Ammon's horn (tissue), 1 donor: ENCODE results near the gene SPG7.
"Not testable (repeated sequence)": the region's sequence is repeated elsewhere in the genome, so short reads cannot be mapped to it uniquely, and the experiment has no call there.

ENCODE experiments used
- DNase-seq: peaks from one replicate; pipeline ENCODE4 v3.0.0-alpha.2; 2016; ENCODE audit warnings: low spot score

SPG7 gene

DNA sequence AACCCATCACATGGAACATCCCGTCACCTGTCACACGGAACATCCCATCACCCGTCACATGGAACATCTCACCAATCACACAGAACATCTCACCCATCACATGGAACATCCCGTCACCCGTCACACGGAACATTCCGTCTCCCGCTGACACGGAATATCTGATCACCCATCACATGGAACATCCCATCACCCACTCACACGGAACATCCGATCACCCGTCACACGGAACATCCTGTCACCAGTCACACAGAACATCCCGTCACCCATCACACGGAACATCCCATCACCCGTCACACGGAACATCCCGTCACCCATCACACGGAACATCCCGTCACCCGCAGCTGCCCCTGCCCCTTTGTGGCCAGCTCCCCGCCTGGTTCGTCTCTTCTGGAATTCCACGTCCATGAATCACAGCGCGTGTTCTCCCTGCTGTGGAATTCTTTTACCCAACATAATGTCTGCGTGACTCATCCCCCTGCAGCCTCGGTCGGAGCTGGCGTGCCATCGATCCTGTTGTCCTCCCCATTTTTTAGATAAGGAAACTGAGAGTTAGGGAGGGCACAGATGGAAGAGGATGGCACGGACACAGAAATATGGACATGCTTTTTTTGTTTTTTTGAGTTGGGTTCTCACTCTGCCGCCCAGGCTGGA, 73.0 kb downstream of the SPG7 start:
- DNase-seq, result no peak

DNA sequence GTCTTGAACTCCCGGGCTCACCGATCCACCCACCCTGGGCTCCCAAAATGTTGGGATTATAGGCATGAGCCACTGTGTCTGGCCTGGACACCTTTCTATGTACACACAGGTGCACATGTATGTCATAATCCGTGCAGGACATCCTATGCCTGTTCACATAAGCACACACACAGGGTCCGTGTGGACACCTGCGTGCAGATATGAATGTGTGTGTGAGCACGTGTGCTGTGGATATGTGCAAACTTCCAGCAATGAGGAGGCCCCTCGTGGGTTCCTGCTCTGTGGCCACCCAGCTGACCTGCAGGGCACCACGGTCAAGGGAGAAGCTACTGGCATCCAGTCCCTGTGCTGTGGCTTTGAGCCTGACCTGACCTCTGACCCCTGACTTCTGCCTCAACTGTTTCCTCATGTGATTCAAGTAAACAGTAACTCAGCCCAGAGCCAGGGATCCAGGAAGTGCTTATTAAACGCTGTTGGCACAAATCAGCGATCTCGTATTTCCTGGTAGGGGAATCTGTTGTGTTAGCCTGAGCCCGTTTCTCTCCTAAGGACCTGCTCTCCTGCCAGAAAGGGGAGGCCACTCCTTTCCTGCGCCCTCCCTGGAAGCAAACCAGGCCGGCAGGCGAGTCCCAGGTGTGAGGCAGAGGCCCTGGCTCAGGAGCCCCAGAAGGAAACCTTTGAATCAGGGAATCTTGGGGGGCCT, 73.8 kb downstream of the SPG7 start:
- no peak for DNase-seq

DNA sequence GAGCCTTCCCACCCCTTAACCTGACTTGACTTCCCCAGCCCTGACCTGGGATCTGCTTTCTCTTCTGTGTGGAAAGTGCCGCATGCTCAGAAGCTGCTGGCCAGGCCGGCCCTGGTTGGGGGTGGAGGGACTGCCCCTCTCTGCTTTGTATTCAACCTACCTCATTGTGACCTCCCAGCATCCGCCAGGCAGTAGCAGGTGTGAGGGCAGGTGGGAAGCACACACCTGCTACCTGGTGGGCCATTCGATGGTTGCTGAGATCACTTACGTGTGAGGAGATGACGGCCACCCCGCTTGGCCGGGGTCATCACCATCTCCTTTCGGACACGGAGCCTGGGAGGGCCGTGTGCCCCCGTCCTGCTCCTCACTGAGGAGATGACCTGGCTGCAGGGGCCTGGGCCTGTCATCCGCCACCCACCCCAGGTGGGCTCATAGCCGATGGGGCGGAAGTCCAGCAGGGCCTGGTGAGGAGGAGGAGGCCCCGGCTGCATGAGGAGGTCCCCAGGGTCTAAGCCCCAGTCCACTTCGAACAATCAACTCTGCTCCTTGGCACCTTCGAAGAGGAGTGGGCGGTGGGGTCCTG, 74.5 kb downstream of the SPG7 start:
- no peak for DNase-seq

DNA sequence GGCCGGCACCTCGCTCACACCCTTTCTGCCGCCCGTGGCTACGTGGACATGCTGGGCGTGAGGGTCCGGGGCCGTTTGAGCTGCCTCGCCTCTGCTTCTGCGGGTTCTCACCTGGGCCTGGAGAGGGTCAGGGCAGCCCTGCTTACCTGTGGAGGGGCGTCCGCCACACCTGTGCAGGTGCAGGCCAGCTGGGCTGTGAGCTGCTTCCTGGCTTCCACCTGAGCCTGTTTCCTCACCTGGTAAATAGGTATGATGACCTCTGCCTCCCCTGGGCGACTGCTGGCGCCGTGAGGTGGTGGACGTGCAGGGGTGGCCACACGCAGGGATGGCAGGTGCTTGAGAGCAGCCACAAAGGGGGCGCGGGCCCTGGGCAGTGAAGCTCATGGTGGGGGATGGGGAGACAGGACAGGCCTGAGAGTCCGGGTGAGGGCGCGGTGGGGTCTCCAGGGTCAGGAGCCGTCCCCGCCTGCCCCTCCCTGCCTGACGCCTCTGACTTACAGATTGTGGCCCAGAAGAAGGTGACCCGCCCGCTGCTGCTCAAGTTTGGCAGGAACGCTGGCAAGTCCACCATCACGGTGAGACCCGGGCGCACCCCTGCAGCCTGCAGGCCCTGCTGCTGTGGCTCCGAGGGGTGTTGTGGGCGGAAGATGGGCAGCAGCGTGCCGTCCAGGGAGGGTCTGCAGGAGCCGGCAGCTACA, 75.1 kb downstream of the SPG7 start:
- DNase-seq, result no peak

DNA sequence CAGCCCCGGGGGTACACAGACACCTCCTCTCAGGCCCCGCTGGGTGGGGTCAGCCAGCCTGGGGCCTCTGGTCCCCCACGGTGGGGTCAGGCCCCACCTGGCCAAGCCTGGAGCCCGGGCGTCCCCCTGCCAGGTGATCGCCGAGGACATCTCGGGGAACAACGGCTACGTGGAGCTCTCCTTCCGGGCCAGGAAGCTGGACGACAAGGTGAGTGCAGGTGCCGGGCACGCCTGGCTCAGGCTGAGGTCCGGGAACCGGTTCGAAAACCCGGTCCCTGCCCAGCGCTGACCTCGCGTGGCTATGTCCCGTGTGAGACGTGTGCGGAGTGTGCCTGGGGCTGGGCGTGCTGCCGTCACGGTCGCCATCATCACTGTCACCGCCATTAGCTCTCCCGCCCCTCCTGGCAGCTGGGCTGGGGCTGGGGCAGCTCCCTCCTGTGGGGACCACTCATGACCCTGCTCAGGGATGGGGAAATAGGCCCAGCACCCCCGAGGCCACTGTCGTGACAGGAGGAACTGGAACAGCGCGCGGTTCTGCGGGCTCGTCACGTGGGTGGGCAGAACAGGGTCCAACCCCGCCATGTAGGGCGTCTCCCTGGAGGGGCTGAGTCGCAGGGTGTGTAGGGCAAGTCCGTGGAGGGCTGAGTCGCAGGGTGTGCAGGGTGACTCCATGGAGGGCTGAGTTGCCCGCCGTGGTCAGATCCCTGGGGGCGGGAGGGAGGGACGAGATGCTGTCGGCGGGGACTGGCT, 75.9 kb downstream of the SPG7 start:
- DNase-seq, result no peak

DNA sequence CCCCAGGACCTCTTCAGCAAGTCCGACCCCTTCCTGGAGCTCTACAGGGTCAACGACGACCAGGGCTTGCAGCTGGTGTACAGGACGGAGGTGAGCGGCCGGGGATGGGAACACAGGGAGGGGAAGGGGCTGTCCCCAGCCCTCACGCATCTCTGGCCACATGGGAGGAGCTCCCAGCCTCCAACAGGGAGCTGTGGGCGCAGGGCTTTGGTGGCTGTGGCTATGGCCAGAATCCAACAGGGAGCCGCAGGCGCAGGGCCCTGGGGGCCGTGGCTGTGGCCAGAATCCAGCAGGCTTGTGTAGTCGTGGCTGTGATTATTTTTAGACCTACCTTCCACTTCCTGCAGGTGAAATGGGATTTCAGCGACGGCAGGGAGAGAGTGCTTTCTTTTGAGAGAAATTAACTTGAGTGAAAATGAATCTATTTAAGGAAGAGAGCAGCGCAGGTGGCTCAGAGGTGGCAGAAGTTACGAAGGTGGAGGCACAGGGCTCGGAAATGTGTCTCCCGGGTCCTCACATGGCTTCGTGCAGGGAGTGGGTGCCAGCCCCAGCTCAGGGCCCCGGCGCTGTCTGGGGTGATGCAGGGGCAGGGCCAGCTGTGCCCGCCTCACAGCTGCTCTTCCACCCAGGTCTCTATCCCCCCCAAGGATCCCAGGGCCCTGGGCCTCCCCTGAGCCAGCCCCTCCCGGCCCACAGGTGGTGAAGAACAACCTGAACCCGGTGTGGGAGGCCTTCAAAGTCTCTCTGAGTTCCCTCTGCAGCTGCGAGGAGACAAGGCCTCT, 76.8 kb downstream of the SPG7 start:
- DNase-seq, result no peak

DNA sequence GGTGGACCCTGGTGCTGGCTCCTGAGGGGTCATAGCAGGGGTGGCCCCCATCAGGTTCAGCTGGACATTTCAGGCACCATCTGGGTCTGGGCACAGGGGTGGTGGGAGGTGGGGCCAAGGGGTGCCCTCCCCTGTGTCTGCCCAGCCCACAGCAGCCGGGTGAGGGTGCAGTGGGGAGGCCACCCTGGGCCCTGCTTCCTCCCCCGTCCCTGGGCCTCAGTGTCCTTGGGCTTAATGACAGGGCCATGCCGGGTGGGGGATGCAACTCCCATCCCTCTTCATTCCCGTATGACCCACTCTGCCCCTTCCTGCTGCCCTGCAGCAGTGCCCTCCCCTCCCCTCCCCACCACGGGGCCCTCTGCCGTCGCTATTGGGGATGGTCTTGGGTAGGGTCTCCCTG, 78.0 kb downstream of the SPG7 start:
- DNase-seq, result no peak

DNA sequence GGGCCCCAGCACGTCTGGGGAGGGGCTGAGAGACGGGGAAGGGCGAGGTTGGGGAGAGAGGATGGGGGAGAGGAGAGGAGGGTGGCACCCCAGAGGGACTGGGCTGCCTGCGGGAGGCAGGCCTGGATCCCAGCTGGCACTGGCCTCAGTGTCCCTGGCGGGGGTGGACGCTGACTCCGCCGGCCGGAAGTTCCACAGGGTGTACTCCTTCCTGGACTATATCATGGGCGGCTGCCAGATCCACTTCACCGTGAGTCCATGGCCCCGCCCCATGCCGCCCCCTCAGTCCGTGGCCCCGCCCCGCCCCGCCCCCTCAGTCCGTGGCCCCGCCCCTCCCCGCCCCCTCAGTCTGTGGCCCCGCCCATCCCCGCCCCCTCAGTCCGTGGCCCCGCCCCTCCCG, 78.7 kb downstream of the SPG7 start:
- no peak for DNase-seq

DNA sequence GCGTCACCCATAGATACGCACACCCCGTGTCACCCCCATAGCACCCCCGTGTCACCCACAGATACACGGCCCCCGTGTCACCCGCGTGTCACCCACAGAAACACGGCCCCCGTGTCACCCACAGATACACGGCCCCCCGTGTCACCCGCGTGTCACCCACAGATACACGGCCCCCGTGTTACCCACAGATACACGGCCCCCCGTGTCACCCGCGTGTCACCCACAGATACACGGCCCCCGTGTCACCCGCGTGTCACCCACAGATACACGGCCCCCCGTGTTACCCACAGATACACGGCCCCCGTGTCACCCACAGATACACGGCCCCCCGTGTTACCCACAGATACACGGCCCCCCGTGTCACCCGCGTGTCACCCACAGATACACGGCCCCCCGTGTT, 79.5 kb downstream of the SPG7 start:
- not testable (repeated sequence) for DNase-seq

DNA sequence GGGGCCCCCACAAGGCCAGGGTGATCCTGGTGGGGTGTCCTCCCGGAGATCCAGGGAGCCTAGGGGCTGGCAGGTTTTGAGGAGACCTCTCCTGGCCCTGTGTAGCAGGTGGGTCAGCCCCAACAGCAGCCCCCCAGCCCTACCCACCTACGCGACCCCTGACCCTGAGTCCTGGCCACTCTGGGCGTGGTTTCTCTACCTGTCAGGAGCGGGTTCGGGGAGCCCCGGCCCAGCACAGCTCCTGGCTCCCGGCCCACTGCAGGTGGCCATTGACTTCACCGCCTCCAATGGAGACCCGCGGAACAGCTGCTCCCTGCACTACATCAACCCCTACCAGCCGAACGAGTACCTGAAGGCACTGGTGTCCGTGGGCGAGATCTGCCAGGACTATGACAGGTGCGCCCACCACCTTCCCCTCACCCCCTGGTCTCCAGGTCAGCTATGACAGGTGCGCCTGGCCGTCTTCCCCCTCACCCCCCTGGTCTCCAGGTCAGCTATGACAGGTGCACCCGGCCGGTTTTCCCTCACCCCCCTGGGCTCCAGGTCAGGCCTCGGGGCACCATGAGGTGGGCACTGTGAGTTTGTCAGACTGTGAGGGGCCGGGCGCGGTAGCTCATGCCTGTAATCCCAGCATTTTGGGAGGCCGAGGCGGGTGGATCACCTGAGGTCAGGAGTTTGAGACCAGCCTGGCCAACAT, 80.4 kb downstream of the SPG7 start:
- DNase-seq, result no peak

DNA sequence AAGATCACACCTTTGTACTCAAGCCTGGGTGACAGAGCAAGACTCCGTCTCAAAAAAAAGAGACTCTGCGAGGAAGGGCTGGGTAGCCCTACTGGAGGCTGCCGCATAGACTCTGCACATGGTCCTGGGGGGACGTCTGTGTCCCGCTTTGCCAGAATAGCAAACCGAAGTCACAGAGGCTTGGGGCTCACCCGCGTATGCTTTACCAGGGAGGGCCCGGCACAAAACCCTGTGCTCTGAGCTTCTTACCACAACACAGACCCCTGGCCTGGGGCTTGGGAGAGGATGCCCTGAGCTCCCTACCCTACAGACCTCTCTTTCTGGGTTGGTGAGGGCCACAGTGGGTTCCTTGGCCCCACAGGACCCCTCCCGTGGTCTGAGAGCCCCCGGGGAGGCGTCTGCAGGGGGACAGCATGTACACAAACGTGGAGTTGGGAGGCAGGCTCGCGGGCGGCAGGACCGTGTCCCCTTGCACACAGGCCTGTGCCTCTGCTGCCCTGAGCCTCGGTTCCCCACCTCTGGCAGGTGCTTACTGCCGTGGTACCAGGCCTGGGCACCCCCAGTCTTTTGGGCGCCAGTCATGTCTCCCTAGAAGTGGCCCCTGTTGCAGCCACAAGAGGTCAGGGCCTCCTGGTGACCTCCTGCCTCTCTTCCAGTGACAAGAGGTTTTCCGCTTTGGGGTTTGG, 81.2 kb downstream of the SPG7 start:
- DNase-seq, result no peak

DNA sequence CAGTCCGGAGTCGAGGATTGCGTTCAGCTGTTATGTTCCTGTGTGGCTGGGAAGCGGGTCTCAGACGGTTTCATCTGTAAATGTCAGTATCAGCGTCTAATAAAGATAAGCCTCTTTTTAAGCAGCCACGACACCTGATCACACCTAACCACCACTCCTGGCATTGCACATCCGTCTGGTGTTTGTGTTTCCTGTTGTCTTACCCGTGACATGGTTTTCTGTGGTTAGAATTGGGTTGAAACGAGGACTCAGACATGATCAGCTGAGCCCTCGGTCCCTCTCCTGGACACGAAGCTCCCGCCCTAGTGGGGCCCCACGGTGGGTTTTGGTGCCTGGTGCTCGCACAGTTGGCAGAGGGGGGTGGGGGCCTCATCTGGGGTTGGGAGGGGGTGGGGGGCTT, 85.6 kb downstream of the SPG7 start:
- DNase-seq, result no peak

DNA sequence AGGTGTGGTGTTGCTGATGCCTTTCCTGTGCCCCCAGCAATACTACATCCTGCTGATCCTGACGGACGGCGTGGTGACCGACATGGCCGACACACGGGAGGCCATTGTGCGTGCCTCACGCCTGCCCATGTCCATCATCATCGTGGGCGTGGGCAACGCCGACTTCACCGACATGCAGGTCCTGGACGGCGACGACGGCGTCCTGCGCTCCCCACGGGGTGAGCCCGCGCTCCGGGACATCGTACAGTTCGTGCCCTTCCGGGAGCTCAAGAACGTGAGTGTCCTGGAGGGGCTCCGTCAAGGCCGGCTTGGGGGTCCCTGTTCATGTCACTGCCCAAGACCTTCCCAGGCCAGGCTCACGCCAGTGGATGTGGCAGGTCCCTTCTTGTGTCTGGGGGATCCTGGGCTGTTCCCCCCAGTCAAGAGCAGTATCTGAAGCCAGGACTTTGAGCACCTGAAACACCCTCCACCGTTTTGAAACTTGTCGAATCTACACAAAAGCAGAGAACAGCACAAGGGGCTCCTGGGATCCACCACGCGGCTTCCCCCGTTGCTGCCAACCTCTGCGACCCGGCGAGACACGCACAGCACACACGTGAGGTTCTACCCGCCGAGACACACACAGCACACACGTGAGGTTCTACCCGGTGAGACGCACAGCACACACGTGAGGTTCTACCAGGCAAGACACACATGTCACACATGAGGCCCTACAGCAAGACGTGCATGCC, 87.3 kb downstream of the SPG7 start:
- no peak for DNase-seq

DNA sequence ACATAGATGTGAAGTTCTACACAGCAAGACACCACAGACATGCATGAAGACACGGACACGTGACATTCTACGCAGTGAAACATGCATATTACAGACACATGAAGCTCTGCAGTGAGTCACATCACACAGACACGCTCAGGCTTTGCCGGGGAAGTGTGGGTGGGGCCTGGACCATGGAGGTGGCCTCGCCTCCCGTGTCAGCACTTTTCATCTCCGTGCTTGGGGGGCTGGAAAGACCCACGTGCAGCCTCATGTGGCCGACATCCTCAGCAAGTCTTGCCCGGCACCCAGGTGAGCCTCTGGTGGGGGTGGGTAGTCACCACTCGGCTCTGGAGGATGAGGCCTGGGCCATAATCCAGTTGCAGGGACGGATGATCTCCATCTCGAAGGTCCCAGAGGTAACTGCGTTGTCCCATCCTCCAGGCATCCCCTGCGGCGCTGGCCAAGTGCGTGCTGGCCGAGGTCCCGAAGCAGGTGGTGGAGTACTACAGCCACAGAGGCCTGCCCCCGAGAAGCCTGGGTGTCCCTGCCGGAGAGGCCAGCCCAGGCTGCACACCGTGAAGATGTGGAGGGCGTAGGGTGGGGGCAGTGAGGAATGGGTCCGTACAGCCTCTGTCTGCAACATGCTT, 88.0 kb downstream of the SPG7 start:
- no peak for DNase-seq

DNA sequence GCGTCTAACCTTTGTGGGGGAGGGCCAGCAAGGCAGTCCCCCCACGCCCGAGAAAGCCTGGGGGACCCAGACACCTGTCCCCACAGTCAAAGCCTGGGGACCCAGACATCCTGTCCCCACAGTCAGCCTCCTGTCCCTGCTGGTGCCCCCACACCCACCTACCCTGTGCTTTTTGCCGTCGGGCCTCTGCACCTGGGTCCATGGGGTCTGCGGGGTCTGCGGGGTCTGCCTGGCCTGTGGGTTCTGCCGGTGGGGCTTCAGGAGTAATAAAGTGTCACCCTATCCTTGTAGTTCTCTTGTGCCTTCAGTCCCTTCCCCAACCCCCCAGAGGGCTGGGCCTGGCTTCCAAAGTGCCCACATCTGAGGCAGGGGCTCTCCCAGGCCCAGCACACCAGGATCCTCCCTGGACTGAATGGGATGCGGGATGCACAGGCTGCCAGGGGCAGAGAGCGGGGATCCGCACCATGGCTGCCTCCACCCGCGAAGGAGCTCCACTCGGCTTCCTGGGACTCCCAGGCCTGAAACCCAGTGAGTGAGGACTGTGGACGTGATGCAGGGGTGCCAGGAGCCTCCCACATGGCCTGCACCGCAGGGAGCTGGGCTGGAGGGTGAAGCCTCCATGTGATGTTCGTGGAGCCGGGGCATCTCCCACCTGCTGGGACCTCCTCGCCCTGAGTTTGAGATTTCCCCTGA, 88.9 kb downstream of the SPG7 start:
- DNase-seq, result no peak

DNA sequence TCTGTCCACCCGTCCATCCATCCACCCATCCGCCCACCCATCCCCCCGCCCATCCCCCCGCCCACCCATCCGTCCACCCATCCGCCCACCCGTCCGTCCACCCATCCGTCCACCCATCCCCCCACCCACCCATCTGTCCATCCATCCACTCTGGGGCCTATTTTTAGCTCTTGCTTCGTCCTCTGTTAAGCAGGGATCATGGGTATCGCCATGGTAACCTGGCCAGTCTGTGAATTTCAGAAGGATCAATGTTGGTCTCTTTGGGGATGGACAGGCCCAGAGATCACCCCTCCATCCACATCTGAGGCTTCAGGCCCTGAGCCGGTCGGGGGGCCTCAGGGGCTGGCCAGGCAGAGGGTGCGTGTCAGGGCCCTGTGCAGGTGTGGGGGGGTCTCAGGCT, 90.0 kb downstream of the SPG7 start:
- DNase-seq, result no peak

DNA sequence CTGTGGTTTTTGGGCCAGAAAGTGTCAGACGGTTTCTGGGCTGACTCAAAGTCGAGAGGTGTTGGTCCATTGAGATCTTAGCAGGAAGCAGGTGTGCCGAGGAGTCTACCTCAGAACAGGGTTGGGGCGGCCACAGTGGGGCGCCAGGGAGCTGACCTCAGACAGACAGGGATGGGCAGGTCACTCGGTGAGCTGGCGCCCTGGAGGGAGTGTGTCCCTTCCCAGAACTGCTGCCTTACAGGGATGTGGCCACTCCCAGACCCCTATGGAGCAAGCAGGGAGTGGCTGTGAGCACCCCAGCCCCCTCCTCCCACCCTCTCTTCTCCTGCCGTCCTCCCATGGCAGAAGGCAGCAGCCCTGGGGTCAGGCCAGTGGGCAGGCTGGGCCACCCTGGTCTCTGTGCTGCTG, 91.3 kb downstream of the SPG7 start:
- DNase-seq, result no peak

DNA sequence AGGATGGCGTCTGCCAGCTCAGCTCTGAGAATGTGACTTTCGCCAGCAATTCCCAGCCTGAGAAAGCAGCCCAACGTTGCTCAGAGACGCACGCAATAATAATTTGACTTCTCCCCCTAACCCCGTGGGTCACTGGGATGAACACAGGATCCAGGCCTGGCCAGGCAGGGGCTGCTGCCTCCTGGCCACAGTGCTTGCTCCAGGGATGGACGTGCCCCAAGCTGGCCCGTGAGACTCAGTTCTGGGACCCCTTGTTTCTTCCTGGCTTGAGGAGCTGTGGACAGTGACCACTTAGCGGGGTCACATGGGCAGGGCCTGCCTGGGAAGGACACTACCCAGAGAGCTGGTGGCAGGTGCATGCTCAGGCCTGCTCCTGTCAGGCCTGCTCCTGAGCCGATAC, 91.7 kb downstream of the SPG7 start:
- no peak for DNase-seq

DNA sequence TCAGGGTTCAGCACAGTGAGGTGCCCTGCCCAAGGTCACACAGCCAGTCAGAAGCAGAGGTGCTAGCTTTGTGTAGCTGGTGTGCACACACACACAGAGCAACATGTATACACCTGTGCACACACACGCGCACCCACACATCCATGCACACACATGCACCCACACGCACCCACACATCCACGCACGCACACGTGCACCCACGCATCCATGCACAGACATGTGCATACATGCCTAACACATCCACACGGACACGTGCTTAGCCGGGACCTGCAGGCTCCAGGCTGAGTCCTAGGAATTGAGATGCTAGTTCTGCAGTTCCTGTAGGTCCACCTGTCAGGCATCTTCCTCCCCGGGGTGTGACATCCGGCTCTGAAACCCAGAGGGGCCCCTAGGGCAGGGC, 92.2 kb downstream of the SPG7 start:
- no peak for DNase-seq
